COR-L47 (cell line): ENCODE measurements around the gene THSD4.
"Not testable (repeated sequence)": the region's sequence is repeated elsewhere in the genome, so short reads cannot be mapped to it uniquely, and the experiment has no call there.

Source experiments
- DNase-seq: peaks from one replicate; lab custom pipeline; 2025; lab: John Stamatoyannopoulos, UW

Gene THSD4

DNA sequence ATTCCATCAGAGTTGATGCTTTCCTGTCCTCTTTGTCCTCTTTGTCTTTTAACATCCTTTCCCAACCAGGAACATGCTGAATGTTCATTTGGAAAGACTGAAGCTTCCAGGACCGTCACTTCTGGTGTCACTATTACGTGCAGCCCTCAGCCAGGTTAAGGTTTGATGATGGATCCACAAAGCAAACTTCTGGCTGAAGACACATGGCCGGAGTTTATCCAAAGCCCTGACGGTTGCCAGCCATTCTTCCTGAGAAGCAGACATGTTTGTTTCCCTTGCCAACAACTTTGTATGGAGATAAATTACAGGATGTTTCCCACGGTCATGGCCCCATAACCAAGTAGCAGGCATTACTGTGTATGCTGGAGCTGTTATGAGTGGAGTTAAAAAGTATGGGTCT is 236.9 kb downstream of the THSD4 start:
- no peak for DNase-seq

DNA sequence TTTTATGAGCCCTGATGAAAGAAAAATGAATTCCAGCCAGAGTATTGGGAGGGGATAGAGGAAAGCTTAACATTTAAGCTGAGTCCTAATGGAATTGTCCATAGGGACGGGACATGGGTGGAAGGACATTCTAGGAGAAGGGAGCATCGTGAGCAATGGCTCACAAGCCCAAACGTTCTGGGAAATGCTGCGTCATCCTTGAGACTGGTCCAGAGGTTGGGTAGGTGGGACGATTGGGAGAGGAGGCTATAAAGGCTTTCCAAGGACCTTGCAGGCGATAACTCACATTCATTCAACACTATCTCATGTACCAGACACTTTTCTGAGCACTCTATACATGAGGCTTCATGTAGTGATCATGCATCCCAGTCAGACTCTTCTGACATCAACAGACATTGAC is 237.5 kb downstream of the THSD4 start:
- no peak for DNase-seq

DNA sequence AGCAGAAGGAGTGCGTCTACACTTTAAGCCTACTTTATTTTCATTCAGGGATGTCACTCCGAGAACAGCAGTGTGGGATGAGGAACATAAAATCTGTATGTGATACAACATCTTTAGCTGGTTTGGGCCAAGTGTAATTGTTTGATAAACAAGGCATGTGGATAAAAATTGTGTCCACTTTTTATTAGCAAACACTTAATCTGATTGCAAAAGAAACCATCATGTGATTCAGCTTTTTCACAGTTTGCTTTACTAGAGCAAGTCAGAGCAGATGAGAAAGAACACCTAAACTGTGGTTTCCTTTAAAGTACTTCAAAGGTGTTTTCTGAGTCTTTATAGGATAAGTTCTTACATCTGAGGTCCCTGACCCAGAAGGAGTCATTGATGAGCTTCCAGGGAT is 237.9 kb downstream of the THSD4 start:
- DNase-seq: no peak

DNA sequence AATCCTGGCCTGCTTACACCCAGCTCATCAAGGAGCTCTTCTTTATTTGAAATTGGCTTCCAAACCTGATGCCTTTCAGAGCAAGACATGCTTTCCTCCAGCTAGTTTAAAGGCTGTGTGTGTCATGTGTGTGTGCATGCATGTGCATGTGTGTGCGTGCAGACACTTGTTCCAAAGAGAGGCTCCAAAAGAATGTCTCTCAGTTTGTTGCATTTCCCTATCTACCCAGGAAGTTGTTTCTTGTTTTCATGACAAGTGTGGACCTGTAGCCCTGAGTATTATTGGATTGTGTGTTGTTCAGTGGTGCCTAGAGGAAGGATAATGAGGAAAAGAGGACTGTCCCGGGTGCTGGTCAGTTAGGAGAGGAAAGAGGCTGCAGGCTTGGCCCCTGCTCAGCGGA is 240.0 kb downstream of the THSD4 start:
- DNase-seq: no peak

DNA sequence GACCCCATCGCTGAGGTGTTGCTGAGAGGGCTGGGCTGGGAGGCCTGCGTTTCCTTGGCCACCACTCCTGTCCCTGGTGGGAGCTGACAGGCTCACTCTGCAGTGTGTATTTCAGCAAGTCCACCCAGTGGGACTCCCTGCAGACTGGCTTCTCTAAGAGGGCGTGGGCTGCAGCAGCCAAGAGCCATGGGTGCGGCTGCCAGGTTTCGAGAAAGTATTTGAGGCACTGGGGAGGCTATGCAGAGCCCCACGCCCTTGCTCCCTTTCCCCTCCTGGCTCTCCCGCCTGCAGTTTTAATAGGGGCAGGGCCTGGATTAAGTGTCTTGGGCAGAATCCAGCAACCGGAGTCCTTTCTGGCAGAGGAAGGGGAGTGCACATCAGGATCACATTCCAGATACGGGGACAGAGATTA is 242.1 kb downstream of the THSD4 start:
- no peak for DNase-seq

DNA sequence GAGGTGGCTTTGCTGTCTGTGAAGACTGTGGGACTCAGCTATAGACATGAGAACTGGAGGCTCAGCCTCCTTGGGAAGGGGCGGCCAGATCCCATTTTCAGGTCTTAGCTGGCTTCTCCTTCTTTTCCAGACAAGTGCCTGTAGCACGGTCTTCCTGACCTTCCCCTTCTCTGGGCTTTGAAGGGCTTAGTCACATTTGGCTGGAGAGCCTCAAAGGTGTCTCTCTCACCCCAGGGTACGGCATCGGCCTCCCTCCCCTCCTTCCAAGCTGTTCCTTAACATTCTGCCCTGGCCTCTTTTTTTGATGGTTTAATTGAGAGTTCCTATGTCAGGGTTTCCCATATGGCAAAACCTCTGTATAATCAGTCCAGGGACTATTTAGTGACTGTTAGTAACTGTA is 242.7 kb downstream of the THSD4 start:
- DNase-seq: no peak

DNA sequence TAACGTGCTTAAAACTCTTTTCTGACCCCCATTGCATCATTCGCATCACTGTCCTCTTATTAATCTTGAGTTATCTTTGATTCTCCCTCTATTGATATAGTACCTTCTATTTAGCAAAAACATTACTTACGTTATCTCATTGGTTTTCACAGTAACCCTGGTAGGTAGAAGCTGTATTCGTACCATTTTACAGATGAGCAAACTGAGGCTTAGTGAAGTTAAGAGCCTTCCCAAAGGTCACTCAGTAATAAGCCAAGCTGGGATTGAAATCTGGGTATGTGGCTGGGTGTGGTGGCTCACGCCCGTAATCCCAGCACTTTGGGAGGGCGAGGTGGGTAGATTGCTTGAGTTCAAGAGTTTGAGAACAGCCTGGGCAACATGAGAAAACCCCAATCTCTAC is 244.0 kb downstream of the THSD4 start:
- no peak for DNase-seq

DNA sequence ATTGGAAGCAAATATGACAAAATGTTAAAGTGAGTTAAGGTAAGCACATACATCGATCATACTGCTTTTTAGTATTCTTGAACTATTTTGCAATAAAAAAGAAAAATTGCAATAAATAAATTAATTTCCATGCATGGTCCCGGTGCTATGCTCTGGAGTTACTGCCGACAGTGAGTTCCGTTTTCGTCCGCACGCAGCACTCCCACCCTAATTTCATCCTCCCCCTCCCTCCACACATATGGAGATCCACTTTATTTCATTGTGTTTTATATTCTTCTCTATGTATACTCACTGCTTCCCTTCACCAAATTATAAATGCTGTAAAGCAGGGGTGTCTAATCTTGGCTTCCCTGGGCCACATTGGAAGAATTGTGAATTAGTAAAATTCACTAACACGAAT is 247.3 kb downstream of the THSD4 start:
- no peak for DNase-seq

DNA sequence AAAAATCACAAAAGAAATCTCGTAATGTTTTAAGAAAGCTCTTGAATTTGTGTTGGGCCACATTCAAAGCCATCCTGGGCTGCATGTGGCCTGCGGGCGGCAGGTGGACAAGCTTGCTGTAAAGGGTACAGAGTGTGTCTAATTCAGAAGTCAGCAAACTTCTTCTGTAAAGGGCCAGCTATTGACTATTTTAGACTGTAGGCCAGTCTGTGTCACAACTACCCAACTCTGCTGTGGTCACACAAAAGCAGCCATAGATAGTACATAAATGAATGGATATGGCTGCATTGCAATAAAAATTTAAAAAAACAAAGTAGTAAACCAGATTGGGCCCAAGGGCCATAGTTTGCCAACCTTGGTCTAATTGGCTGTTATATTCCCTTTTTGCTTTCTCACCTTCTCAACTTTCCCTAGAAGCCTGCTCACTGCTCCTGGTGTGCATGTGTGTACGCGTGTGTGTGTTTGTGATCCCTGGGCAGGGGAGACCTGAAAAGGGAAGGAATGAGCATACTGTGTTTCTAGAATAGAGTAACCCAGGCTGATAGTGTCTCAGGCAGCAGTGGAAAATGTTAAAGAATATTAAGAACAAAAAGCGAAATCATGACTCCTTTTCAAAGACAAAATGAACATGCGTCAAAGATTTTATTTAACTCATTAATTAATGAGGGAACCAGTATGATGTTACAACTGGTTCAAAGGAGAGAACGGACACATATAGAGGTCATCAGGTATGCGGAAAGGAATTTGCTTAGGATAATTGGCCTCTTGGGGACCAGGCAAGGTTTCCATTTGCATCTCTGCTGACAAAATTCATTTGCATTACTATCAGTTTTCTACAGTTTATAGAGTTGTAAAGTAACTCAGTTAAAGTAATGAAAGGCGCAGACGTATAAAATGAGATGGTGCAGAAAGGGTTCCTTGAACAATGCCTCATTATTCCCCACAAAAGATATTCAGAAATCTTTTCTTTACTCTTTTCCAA is 248.0 kb downstream of the THSD4 start:
- no peak for DNase-seq

DNA sequence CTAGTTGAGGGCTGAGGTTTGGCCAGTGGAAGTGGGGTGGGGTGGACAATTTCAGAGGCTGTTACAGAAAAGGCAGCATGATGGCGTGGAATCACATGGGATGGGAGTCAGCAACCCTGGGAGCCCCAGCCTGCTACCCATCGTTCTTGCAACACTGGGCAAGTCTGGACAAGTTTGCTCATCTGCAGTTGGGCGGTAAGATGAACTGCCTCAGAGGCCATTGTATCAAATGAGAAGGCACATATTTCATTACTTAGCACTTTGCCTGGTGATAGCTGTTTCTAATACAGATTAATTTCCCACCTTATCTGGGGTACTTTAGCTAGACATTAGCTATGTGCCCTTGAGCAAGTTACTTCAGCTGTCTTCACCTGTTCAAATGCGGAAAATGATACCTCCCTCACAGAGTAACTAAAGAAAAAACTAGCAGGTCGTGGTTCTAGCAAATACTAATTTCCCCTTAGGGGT is 248.9 kb downstream of the THSD4 start:
- no peak for DNase-seq

DNA sequence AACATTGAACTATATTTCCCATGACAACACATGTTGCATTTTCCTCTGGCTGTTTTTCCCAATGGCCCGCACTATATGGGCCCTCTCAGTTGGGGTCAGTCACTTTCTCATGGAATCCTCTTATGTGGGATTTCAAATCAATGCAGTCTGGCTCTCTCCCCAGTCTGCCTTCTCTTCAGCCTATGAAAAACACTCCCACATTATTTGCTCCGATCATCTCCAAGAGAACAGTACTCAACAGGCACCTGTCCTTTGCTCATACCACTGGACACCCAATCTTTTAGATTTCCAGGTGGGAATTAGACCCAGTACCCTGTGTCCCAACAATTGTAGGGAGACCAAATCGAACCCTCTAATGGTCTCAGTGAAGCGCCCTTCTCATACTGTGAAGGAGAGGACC is 251.3 kb downstream of the THSD4 start:
- no peak for DNase-seq

DNA sequence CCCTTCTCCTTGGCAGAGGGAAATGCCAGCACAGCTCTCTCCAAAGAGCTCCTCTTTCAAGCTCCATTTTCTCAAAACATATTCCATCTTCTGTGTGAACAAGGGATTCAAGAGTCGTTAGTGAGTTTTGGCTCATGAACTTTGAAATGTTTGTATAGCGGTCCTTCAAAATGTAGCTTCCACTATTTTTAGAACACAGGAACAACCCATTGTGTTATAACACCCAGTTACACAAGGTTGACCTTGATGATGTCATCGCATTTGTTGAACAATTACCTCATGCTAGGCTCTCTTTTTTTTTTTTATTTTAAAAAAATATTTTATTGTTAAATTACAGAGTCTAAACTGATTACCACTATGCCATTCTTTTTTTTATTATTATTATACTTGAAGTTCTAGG is 251.7 kb downstream of the THSD4 start:
- DNase-seq: no peak

DNA sequence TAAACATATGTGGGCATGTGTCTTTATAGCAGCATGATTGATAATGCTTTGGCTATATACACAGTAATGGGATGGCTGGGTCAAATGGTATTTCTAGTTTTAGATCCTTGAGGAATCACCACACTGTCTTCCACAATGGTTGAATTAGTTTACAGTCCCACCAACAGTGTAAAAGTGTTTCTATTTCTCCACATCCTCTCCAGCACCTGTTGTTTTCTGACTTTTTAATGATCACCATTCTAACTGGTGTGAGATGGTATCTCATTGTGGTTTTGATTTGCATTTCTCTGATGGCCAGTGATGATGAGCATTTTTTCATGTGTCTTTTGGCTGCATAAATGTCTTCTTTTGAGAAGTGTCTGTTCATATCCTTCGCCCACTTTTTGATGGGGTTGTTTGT is 252.5 kb downstream of the THSD4 start:
- not testable (repeated sequence) for DNase-seq

DNA sequence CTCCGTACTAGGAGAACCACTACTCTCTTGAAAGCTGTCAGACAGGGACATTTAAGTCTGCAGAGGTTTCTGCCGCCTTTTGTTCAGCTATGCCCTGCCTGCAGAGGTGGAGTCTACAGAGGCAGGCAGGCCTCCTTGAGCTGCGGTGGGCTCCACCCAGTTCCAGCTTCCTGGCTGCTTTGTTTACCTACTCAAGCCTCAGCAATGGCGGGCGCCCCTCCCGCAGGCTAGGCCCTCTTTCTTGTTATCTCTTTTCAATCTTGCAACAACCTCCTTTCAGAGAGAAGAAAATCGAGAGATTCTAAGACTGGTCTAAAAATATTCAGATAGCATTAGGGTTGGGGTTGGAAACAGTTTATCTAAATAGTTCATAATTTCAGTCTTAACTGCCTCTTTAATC is 257.5 kb downstream of the THSD4 start:
- DNase-seq: not testable (repeated sequence)

DNA sequence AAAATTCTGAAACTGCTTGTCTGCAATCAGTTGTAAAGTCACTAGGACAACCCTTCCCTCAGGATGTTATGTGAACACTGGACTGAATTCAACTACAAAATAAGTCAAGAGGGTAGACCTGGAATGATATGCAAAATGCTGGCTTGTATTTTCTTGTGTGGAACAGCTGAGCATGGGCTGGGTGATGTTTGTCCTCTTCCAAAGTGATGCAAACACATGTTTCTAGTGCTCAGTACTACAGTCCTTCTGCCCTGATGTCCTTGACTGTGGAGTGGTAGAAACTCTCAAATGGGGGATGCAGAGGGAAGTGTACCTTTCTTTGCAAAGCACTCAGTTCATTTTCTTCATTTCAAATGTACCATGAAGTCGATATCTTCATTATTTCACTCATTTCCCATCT is 258.6 kb downstream of the THSD4 start:
- no peak for DNase-seq

DNA sequence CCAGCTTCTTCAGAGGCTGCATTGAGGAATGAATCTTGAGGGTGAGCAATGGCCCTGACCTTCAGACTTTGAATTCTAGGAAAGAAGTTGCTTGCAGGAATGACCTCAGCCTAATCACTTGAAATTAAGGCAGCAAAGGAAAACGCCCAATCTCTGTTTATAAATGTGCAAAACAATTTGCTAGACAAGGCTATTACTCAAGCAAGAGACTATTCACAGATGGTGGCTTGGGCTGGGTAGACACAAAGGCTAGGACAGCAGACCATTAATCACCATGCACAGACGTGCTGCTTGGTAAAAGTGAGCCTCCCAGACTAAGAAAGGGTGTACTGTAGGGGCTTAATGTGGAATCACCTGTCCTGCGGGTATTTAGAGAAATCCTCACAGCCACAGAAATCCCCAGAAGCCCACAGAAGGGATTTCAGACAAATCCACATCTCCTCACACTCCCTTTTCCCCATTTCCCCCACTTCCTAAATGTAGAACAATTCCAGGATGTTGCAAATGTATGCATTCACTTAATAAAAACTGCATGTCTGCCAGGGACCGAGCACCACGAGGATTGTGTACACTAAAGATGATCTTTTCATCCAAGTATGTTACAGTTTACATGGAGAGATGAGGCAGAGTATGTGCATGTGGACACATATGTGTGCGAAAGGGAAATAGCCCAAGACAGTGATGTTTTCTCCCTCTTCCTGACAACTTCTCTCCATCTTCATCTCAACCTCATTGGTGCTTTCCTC is 259.5 kb downstream of the THSD4 start:
- no peak for DNase-seq

DNA sequence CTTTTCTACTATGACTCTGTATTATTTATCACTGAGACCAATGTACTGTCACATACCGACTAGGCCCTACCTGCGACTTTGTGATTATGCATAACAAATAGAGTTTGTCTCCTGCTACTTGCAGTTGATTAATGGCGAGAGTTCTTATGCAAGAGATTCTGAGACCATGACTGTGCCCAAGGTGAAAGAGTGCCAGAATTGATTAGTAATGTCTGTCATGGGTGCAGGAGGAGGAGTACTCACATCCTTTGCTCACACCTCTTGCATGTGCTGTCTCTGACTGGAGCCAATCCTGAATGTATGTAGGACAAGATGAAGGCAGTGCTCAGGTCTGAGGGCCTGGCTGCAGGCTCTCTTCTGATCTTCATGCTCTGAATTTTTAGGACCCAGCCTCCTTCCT is 260.7 kb downstream of the THSD4 start:
- DNase-seq: no peak

DNA sequence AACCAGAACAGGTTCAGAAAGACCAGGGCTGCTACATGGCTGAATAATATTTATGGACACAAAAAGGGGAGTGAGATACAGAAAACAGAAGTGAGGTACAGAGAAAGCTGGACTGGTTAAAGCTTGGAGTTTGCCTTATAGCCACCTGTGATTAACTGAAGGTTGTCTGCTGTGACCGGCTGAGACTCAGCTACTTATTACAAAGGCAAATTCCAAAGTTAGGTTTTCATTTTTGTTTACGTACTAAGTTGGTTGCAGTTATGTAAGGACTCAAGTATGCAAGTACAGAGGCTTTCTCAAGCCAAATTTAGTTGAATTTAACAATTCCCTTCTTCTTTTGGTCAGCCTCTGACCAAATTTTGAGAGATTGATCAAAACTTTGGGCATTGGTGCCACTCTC is 264.6 kb downstream of the THSD4 start:
- no peak for DNase-seq

DNA sequence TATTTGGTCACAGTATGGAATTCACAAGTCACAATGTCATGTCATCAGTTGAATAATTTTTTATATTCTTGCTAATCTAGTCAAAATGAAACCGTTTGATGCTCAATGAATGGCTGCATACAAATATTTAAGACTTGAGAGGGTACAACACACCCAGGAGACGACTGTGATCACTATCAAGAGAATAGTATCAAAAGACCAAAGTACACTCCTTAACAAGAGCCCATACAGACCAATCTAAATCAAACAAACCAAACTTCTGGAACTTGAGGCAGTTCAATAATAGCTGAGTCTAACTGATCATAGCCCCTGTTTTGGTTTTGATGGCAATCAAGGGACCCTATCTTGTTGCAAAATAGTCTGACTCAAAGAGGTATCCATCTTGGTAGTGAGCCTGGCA is 265.1 kb downstream of the THSD4 start:
- DNase-seq: no peak

DNA sequence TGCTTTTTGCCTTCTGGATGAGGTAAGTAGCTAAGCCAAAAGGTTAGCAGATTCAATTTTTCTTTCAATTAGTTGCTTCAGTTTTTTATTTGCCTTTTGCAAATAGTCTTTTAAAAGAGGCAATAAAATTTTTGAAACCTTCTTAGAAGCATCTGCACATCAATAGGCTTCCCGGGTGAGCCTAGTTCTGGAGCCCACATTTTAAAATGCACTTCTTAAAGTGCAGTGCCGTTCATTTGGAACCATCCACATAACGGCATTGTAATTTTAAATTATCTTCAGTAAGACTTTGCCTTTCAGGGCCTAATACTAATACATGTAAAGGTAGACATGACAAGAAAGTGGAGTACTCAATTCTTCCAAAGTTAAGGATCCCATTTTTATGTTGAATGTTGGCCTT is 269.2 kb downstream of the THSD4 start:
- DNase-seq: no peak

DNA sequence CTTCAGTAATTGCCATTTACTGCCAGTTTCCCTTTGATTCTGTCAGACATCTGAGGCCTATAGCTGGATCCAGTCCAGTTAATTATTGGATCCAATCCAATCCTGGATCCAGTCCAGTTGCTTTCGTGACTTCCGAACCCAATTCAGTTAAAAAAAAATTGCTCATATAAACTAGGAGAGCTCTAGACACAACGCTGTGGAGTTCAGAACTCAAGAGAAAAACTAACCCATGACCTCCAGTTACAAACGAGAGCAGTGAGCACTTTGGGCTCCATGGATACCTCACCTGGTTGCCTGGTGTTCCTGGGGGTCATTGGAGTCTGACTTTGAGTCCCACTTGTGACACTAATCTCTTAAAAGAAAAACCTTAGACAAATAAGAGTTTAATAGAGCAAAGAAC is 269.8 kb downstream of the THSD4 start:
- DNase-seq: no peak

DNA sequence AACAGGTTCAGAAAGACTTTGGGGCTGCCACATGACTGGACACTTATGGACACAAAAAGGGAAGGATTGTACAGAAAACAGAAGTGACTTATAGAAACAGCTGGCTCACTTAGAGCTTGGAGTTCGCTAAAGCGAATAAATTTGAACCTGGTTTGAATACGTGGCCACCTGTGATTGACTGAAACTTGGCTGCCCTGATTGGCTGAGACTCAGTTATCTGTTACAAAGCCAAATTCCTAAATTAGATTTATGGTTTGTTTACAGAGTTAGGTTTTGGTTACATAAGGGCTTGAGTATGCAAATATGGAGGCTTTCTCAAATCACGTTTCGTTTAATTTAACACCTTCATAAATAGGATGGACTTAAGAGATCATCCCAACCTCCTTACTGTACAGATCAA is 270.2 kb downstream of the THSD4 start:
- DNase-seq: no peak

DNA sequence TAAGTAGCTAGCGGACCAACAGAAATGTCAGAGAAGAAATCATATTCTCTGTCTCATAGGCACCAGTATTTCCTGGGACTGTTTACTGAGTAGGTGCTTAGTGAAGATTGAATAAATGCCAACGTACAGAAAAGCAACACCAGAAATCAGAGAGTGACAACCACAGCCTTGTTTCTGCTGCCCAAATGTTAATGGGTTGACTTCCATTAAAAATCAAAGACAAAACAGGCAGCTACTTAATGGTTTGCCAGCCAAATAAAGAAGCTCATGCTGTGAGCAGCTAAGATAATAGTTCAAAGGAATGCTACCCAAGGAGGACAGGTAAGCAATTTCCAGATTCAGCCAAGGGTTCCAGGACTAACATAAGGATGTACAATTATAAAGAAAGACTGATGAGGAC is 270.7 kb downstream of the THSD4 start:
- DNase-seq: no peak
